Neural progenitor cell (in vitro differentiated cells): ENCODE results near the gene ALDH1L1.

Experiments used
- CTCF ChIP-seq: fragments of 200-600 bp; sonication (generic); IDR thresholded peaks from 2 replicates; pipeline ENCODE4 v1.5.1; 2017; ENCODE audit warnings: antibody characterized with exemption, mild to moderate bottlenecking
- EZH2 ChIP-seq: fragments of 200-600 bp; sonication (generic); IDR thresholded peaks from 2 replicates; pipeline ENCODE4 v1.6.1; 2017; ENCODE audit warnings: antibody characterized with exemption, mild to moderate bottlenecking, moderate library complexity

GRCh38 chr3:126124896-126125295, 55.5 kb downstream of the ALDH1L1 start:
- no peak for TF ChIP-seq CTCF
- no peak for TF ChIP-seq EZH2
